LNCAP (cell line): Measurements from ENCODE around the gene RANBP3.

Experiments used
- CTCF ChIP-seq: fragments of 450-650 bp; IDR thresholded peaks from 2 replicates; pipeline ENCODE4 v1.5.1; 2017; ENCODE audit warnings: mild to moderate bottlenecking

Gene RANBP3

GRCh38 chr19:5873617-5874199, 104.2 kb downstream of the RANBP3 start:
- TF ChIP-seq CTCF = no peak

- no peak for TF ChIP-seq CTCF
Observed at GRCh38 chr19:5870986-5871394, 107.0 kb downstream of the RANBP3 start.

GRCh38 chr19:5867201-5868136, 110.5 kb downstream of the RANBP3 start:
- no peak for TF ChIP-seq CTCF
